NK-92 treated with Interleukin-12 subunit alpha and Interleukin-12 subunit beta, amount 100 ng/mL, for 24 hours (cell line): ENCODE measurements around the gene ECE2.

Source experiments
- DNase-seq: peaks from one replicate; lab custom pipeline; 2025; lab: John Stamatoyannopoulos, UW

The ECE2 gene

DNA sequence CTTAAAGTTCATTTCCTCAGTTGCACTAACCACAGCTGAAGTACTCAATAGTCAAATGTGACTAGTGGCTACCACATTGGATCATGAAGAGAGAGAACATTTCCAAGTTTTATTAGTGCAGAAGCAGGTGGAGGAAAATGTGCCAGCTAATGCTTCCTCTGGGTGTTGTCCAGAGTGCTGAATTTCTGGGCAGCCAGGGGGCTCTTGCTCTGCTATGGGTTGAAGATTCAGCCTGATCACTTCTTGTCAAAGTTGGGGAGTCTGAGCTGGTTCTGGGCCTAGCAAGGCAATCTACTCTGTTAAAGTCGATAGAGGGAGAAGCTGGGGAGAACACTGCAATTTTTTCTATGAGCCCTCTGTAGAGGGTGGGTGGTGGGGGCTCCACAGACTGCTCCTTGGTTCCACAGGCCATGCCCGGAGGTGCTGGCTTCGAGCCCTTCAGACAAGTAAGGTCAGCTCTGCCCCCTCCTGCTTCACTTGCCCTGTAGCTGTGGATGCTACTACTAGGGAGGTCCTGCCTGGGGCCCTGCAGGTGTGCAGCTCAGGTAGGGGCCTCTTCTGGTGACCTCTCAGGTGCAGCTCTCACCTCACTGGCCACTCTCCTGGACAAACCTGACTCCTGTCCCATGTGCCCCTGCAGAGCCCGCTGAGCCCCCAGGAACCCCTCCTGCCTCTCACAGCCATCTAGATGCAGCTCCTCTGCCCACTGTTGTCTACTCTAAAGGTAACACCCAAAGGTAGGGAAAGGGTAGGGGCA, 35.3 kb upstream of the ECE2 start:
- DNase-seq, result no peak

DNA sequence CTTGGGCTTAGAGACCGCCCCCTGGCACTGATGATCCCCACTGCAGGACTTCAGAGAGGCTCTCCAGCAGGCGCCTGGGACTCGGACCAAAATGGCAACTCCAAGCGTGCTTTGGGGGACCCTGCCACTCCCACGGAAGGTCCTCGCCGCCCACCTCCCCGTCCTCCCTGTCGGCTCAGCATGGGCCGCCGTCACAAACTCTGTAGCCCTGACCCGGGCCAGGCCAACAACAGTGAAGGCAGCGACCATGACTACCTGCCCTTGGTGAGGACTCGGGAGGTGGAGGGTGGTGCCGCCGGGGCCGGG, 34.7 kb upstream of the ECE2 start:
- no peak for DNase-seq

- no peak for DNase-seq
Observed at GRCh38 chr3:184241447-184242296, 34.1 kb upstream of the ECE2 start.

DNA sequence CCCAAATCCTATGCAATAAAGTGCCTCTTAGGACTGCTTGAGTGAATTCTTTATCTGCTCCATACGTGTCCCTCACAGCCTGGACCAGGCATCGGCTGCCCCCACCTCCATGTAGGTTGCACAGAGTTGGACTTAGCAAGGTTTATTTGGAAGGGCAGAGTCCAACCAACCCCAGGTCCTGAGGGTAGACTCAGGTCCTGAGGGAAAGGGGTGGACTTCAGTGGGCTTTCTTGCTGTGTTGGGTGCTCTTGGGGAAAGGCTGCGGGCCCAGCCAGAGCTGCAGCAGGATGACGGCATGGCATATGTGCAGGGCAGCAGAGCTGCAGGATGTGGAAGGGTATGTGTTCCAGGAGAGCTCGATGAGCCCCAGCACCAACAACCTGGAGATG, 33.5 kb upstream of the ECE2 start:
- DNase-seq, result no peak

DNA sequence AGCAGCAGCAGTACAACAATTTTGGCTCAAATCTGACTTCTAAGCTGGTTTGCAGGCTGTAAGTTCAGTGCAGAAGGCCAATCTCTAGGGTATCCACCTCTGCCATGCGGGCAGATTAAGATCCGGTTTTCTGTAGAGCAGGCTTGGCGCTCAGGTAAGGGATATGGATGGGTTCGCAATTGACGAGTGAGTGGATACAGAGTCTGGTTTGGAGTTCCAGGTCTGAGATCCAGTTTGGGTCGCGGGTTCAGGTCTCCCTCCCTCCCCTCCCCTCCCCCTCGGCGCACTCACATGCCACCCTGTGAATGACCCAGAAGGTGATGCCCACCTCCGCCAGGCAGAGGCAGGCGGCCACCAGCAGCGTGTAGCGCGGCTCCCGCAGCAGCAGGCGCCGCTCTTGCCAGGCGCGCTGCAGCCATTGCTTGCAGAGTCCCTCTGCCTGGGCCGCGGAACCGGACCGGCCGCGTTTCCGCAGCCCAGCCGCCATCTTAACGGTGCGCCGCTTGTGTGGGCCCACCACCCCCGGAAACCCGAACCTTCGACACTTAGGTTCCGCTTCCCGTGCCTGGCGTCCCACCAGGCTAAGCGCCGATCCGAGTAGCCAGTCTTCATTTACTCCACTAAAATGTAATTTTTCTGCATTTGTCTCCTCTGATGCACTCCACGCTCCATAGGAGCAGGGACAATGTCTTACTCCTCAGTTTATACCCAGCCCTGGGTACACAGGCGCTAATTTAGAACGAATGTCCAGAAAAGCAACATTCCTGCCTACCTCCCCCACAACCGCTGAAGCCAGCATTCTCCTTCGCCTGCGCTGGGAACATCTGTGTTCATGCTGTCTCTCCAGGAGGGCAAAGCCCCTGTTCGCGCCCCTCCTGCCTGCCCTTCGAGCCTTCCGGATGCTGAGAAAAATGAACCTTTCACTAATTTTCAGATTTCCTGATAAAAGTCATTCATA, 27.1 kb upstream of the ECE2 start, which contains the start of gene ALG3:
TSS of gene ALG3 (minus strand) at position 509 of the 958 bp plus-strand sequence. CDS start at position 487, 22 bp downstream.
- DNase-seq, result peak; percentile 76

DNA sequence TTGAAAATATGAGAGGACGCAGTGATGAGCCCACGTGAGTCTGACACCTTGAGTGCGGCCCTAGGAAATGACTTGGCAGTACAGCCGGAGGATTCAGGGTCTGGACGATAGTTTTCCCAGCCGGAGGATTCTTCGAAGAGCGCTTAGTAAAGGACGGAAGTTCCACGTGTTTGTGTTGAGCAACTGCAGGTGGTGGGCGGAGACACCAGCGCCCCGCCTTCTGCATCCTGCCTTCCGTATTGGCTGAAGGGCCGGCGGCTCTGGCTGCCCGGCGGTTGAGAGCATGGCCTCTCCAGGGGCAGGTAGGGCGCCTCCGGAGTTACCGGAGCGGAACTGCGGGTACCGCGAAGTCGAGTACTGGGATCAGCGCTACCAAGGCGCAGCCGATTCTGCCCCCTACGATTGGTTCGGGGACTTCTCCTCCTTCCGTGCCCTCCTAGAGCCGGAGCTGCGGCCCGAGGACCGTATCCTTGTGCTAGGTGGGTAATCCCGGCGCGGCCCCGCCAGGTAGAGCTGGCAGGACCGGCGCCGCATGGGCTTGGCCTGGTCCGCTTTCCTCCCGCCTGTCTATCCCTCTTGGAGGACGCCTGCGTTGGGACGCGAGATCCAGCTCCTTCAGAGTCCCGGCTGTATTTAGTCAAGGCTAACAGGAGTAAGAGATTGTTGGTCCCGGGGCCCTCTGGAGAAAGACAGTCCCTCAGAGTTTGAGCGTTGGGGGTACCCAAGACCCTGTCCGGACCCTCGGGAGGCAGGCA, 26.2 kb upstream of the ECE2 start, which contains the start of gene EEF1AKMT4:
TSS of gene EEF1AKMT4 (plus strand) at position 261 of the 755 bp plus-strand sequence. CDS start at position 284, 23 bp downstream.
- peak; percentile 98 for DNase-seq

GRCh38 chr3:184250167-184250828, 25.5 kb upstream of the ECE2 start:
- peak; percentile 83 for DNase-seq

DNA sequence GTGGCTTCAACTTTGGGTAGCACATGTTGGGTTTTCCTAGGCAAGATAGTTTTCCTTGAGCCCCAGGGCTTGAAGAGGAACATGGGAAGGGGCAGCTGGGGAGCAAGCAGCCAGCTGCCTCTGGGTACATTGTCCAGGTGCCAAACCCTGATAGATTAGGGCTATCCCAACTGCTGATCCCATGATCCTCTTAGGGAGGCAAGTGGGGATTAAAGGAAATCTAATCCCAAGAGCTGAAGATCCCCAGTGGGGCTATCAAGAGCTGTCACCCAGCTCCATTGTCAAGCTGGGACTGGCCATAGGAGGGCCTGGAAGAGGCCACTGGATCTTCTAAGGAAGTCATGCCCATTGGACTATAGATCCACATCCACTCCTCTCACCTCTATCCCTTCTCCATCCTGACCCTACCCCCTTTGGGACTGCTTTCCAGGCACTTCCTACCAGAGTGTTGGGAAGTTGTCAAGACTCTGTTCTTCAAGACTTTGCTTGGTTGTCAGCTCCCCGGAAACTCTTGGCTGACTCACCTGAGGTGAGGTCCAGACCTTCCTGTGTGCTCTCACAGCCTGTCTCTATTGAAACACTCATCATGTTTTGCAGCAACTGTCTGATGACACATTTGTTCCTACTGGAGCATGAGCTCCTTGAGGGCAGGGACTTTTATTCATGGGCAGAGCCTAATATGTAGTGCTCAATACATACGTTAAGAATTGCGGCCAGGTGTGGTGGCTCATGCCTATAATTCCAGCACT, 20.4 kb upstream of the ECE2 start:
- peak; percentile 25 for DNase-seq

DNA sequence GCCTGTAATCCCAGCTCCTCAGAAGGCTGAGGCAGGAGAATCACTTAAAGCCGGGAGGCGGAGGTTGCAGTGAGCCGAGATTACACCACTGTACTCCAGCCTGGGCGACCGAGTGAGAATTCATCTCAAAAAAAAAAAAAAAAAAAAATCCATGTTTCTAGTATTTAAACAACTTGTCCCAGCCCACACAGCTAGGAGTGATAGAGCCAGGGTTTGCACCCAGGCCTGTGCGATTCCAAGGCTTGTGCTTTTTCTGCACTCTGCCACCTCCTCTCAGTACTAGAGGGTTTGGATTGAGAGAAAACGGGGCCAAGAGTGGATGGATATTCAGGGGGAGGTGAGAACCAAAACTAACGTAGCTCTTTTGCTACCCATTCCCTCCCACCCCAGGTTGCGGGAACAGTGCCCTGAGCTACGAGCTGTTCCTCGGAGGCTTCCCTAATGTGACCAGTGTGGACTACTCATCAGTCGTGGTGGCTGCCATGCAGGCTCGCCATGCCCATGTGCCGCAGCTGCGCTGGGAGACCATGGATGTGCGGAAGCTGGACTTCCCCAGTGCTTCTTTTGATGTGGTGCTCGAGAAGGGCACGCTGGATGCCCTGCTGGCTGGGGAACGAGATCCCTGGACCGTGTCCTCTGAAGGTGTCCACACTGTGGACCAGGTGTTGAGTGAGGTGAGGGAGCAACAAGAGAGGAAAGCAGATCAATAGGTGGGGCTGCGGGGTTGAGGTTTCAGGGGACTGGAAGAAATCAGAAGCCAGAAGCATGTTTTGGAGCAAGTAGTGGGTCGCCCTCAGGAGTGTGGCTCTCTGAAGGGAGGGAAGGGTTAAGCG, 18.5 kb upstream of the ECE2 start:
- no peak for DNase-seq

DNA sequence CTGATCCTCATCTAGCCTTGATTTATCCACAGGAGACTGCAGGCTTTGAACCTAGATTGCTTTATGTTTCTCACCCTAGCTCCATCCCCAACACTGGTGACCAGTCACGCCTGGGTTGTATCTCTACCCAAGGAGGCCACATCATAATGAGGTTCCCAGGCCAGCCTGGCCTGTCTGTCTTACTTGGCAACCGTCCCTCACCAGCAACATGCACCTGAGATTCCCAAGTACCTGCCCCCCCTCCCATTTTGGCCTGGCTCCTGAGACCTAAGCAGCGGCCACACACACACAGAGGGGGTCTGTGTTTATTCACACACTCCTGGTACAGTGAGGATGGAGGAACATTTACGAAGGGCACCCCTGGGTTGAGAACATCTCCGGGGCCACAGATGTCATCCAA, 16.9 kb upstream of the ECE2 start:
- no peak for DNase-seq

DNA sequence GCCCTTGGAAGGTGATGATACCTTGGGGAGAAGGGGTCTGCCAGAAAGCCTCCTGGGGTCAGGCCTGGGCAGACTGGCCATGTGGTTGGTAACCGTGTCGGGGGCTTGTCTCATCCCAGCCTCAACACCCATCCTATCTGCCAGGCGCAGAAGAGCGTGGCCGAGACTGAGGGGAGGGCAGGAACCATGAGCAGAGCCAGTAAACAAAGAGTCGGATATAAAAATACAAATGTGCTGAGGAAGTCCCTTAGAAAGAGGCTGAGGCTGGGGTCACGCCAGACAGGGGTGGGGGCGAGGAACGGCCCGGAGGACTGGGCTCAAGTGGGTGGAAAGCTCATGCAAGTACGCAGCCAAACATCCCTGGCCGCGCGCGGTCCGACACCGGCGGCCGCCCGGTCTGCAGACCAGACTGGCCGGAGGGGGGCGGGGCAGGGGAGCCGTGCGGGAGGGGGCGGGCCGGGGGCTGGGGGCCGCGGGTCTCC, 16.4 kb upstream of the ECE2 start:
- DNase-seq, result no peak

DNA sequence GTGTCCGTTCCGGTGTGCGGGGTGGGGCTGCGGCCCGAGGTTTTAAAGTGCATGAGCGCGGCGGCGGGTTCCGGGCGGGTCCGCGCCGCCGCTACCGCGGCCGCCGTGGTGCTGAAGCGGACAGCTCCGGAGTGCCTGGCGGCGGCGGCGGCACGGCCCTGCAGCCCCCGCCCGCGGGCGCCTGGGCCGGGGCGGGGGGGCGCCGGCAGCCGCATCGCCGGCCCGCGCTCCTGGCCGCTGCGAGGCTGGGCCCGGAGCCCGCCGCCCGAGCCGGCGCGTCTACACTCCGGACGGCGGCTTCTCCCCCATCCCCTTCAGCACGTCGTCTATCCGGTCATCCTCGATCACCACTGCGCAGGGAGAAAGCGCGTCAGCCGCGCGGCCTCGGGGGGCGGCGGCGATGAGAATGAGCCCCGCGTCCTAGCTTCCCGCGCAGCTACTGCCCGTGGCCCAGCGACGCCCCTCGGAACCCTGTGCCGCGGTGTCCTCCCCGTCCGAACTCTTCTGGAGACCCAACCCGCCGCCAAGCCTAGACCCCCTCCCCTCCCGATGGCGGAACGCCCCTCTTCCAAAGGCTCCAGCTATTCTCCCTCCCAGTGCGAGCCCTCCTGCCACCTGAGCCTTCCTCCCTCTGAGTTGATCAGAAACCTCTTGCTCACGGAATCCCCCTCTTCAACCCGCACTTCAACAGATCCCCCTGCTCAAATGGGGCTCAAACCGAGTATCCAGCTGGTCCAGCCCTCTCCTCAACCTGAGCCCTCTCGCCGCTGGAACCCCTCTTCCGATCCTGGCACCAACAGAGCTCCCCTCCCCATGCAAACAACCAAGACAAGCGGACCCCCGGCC, 15.7 kb upstream of the ECE2 start:
- no peak for DNase-seq

GRCh38 chr3:184260724-184261269, 15.0 kb upstream of the ECE2 start:
- no peak for DNase-seq

DNA sequence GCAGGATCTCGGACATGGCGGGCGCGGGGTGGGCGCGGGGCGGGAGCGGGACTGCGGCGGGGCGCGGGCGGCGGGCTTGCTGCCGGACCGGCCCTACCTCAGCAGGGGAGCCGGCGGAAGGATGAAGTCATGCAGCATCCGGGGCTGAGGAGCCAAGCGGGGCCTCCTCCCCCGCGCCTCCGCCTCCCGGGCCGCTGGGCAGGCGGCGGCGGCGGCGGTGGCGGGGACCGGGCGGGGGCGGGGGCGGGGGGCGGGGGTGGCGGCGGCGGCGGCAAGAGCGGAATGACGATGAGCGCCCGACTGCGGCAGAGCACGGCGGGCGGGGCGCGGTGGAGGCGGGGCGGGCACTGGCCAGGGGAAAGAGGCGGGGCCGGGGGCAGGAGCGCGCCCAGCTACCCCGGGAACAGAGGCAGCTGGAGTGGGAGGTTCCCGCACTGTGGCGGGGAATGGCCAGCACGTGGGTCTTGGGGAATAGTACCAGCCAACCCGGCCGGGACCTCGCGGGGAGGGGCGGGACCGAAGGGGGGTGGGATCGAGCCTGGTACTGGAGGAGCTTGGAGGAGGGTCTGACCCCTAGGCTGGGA, 14.5 kb upstream of the ECE2 start, which contains the start of gene CAMK2N2:
TSS of gene CAMK2N2 (minus strand) at position 284 of the 584 bp plus-strand sequence. CDS start at position 16, 268 bp downstream.
- no peak for DNase-seq

DNA sequence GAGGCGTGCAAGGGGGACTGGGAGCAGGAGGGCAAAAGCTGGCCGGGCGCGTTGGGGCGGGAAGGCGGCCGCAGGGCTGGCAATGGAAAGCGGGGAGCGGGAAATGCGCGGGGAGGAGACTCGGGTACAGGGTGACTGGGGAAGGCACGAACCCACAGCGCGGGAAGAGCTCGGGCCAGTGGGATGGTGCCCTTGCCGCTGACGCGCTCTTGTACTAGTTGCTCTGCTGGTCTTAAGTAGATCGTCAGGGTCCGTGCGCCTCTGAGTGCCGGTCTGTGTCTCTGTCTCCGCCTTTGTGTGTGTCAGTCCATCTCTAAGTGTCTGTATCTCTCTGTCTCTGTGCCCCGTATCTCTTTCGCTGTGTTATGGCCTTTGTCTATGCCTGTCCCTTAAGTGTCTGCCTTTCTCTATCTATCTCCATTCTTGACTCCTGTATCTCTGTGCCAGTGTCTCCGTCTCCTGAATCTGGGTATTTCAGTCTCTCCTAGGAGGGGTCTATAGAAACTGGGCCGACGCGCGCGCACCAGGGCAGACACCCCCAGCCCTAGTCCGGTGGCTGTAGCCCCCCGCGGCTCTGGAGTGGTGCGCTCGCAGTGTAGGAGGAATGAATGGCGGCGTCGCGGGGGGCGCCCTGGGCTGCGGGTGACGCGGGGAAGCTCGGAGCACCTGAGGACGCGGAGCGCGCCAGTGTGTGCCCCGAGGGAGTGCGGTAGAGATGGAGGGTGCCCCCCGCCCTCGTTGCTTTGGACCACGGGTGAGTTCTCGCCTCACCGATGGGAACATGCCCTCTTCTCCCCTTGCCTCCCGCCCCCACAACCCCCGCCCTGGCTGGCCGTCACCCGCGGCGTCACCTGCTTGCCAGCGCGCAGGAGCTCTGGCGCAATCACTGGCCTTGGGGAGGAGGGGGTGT, 13.7 kb upstream of the ECE2 start:
- DNase-seq, result no peak

- no peak for DNase-seq
Observed at GRCh38 chr3:184262764-184263179, 13.1 kb upstream of the ECE2 start.
